Measurements from ENCODE around the gene LRRC75A. TPM values are rescaled to one million over a fixed set of nuclear protein-coding genes. Genes with fewer than 3 reads are reported as not detected.

Gene LRRC75A
- total RNA-seq, 1 donor from 2014 or later: 0.98 TPM

- ChIA-PET POLR2A (no interaction called here), CTCF (no interaction called here)
- DNase-seq: no peak
- intact Hi-C loops (cut with micrococcal nuclease): no loop called here
- Mint-ChIP-seq H3K27me3 (no peaks in the 10 kb centered on the region), H3K4me1 (no peaks in the 10 kb centered on the region), H3K36me3 (ENCODE audit: low read depth) (no peaks in the 10 kb centered on the region), H3K27ac (no peak overlapping the region), H3K4me3 (no peak overlapping the region), H3K9me3 (no peaks in the 10 kb centered on the region)
- TF ChIP-seq CTCF (IDR thresholded peaks at IDR 0.05): no peak
- no peak for ATAC-seq (ENCODE audit: low read depth)
These were observed 31.0 kb downstream of the LRRC75A start for GRCh38 chr17:16460796-16461605.

- H3K9me3 Mint-ChIP-seq: no peaks in the 10 kb centered on the region
- H3K36me3 Mint-ChIP-seq (ENCODE audit: low read depth): no peaks in the 10 kb centered on the region
- H3K4me1 Mint-ChIP-seq: no peaks in the 10 kb centered on the region
- no peak for TF ChIP-seq CTCF (IDR thresholded peaks at IDR 0.05)
- no peak overlapping the region for H3K4me3 Mint-ChIP-seq
- H3K27ac Mint-ChIP-seq: no peak overlapping the region
- POLR2A ChIA-PET: no interaction called here
- intact Hi-C loops (cut with micrococcal nuclease): no loop called here
- no peaks in the 10 kb centered on the region for H3K27me3 Mint-ChIP-seq
- ATAC-seq (ENCODE audit: low read depth) (no peak), DNase-seq (no peak)
- CTCF ChIA-PET: no interaction called here
These were observed 32.0 kb downstream of the LRRC75A start for GRCh38 chr17:16459855-16460550.

DNA sequence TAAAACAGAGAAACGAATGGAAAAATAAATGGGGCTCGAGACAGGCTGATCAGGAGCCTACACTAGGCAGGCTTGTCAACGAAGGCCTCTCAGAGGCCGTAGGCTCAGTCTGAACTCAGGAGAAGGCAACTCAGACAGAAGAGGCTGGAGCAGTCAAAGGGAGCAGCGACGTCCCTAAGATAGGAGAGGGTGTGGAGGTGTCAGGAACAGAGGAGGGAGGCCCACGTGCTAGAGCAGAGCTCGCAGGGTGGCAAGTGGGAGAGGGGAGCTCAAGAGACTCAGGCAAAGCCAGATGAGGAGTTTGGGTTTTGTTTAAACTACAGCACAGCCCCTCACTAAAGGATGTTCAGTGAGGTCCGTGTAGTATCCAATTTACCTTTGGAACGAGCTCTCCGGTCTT, 32.7 kb downstream of the LRRC75A start:
- DNase-seq (no peak), ATAC-seq (ENCODE audit: low read depth) (no peak)
- Mint-ChIP-seq H3K4me3 (no peak overlapping the region), H3K36me3 (ENCODE audit: low read depth) (no peaks in the 10 kb centered on the region), H3K27me3 (no peaks in the 10 kb centered on the region), H3K4me1 (no peaks in the 10 kb centered on the region), H3K27ac (no peak overlapping the region), H3K9me3 (no peaks in the 10 kb centered on the region)
- intact Hi-C loops (cut with micrococcal nuclease): no loop called here
- ChIA-PET CTCF (no interaction called here), POLR2A (no interaction called here)
- no peak for TF ChIP-seq CTCF (IDR thresholded peaks at IDR 0.05)

DNA sequence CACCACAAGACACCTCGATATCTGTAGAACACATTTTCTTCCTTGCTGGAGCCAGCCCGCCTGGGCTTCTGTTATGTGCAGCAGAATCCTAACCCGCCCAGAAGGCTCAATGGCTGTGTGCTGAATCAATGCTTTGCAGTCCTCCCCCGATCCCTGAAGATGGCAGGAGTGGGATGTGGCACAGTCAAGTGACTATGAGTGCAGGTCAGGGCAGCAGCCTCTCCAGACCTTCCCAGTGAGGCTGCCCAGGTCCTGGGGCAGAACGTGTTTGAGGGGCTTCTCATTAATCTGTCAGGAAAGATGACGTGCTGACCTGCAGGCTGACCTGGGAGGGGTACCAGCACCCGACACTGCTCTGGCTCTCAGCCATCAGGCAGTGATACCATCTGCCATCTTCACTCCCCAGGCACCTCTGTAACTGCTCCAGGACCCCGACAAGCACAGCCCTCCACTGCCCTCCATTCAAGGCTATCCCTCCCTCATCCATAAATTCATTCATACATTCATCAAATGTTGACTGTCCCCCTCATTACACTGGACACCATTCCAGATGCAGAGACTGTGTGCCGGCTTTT, 35.2 kb downstream of the LRRC75A start:
- no peak overlapping the region for H3K27ac Mint-ChIP-seq
- TF ChIP-seq CTCF (IDR thresholded peaks at IDR 0.05): no peak
- CTCF ChIA-PET: no interaction called here
- no peaks in the 10 kb centered on the region for H3K27me3 Mint-ChIP-seq
- H3K36me3 Mint-ChIP-seq (ENCODE audit: low read depth): no peaks in the 10 kb centered on the region
- DNase-seq (no peak), ATAC-seq (ENCODE audit: low read depth) (no peak)
- POLR2A ChIA-PET: no interaction called here
- H3K9me3 Mint-ChIP-seq: no peaks in the 10 kb centered on the region
- intact Hi-C loops (cut with micrococcal nuclease): no loop called here
- no peak overlapping the region for H3K4me3 Mint-ChIP-seq
- no peaks in the 10 kb centered on the region for H3K4me1 Mint-ChIP-seq

- Mint-ChIP-seq H3K27ac (peak overlapping the region; percentile 24), H3K27me3 (no peaks in the 10 kb centered on the region), H3K4me1 (no peaks in the 10 kb centered on the region), H3K4me3 (no peak overlapping the region), H3K9me3 (no peaks in the 10 kb centered on the region), H3K36me3 (ENCODE audit: low read depth) (no peaks in the 10 kb centered on the region)
- DNase-seq (no peak), ATAC-seq (ENCODE audit: low read depth) (no peak)
- TF ChIP-seq CTCF (IDR thresholded peaks at IDR 0.05): no peak
- intact Hi-C loops (cut with micrococcal nuclease): no loop called here
- CTCF ChIA-PET: no interaction called here
- POLR2A ChIA-PET: no interaction called here
These were observed 35.8 kb downstream of the LRRC75A start for GRCh38 chr17:16455997-16456741.

Data from activated B cell treated with CpG ODN at 0.5 μM for 24 hours (primary cell).